ENCODE measurements around the gene TMEM179.

TMEM179 gene

DNA sequence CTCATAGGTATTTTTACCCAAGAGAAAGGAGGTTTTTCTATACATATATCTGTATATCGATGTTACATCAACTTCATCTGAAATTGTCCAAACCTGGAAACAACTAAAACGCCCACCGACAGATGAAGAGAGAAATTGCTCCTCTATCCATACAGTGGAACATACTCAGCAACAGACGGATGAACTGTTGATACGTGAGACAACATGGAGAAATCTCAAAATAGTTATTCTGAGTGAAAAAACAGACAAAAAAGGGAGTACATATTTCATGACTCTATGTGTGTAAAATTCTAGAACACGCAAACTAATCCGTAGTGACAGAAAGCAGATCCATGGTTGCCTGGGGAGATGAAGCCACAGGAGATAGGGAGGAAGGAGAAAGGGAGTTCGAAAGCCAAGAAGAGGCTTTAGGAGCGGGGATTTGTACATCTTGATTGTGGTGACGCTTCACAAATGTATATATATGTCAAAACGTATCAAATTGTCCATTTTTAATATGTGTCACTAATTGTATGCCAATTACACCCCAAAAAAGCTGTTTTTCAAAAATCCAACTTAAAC lies 62.6 kb downstream of the TMEM179 start:
- DNase-seq = no peak

All from EL (cell line).